Smooth muscle cell of the umbilical artery (primary cell): ENCODE results near the gene RRAGA. TPM values are rescaled to one million over a fixed set of nuclear protein-coding genes. Genes with fewer than 3 reads are reported as not detected.

Experiments
- total RNA-seq: library from RNA; depleted of rRNA; stranded (reverse); fragments of >200 nt; gene quantifications from 2 replicates; pipeline ENCODE4 v1.2.3, GENCODE V29; 2014

RRAGA gene, protein sequence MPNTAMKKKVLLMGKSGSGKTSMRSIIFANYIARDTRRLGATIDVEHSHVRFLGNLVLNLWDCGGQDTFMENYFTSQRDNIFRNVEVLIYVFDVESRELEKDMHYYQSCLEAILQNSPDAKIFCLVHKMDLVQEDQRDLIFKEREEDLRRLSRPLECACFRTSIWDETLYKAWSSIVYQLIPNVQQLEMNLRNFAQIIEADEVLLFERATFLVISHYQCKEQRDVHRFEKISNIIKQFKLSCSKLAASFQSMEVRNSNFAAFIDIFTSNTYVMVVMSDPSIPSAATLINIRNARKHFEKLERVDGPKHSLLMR
- total RNA-seq, result 46.3 and 51.2 TPM in 2 replicates

DNA sequence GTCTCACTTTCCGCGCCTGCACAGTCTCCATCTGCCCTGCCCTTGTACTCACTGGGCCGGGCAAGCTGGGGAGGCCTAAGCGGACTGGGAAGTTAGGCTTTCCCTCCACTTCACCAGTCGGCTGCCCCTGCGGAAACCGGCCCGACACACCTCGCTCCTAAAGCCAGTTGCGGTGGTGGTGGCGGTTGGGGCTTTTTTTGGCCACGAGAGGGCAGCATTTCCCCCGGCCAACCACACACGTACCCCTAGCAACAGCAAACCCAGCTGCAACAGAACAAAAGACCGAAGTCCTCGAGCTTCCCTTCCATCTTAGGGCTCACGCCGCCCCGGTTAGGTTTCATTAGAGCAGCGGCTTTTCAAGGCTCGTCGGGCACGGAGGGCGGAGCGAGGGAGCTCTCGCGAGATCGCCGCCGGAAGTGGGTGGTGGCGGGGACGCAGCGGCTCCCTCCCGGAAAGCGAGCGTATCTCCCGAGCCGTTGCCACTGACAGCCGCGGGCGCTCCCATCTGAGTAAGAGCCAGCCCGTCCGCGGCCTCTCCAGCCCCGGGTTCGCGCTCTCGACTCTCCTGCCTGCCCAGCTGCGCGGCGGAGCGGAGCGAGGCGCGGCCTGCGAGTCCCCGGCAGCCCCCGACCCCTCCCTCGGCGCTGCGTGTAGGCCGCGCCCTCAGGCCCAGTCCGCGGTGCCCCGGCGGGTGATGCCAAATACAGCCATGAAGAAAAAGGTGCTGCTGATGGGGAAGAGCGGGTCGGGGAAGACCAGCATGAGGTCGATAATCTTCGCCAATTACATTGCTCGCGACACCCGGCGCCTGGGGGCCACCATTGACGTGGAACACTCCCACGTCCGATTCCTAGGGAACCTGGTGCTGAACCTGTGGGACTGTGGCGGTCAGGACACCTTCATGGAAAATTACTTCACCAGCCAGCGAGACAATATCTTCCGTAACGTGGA, at the start of gene RRAGA:
TSS of gene RRAGA (plus strand) at position 462 of the 951 bp plus-strand sequence. CDS start at position 695, 233 bp downstream.

DNA sequence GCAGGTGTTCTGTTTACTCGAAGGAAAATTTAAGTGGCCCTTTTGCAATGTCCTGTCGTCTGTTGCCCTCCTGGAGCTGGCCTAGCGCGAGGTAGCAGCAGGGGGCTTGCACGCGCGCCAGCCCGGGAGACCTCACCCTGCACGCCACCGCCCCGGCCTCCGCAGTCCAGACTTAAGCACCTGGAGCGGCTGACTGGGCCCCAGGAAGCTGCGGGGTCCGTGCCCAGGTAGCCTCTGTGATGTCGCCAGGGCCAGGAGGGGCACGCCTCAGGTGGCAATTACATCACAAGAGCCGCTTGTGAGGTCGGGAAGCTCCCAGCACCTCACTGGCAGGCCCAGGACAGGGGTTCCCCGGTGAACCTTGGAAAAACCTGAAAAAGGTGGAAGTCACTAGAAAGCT, 16.2 kb upstream of the RRAGA start, which contains the start of gene SAXO1:
TSS of gene SAXO1 (minus strand) at position 195 of the 400 bp plus-strand sequence. CDS start 301 bp downstream, outside the sequence.

Other genes starting within 250 kb of the RRAGA start
- gene SAXO1, start 16.2 kb upstream of the RRAGA start, total RNA-seq, result 0.05 TPM in 1 of 2 replicates, not detected in the other
- 10.7 and 20.9 TPM in 2 replicates for gene HAUS6, start 53.5 kb downstream of the RRAGA start, total RNA-seq
- gene PLIN2, start 78.1 kb downstream of the RRAGA start, total RNA-seq, result 91.2 and 218 TPM in 2 replicates
- gene DENND4C, start 181.3 kb downstream of the RRAGA start, total RNA-seq, result 43.7 and 53.6 TPM in 2 replicates